Measurements from ENCODE around the gene ANKRD10.

ANKRD10 gene

DNA sequence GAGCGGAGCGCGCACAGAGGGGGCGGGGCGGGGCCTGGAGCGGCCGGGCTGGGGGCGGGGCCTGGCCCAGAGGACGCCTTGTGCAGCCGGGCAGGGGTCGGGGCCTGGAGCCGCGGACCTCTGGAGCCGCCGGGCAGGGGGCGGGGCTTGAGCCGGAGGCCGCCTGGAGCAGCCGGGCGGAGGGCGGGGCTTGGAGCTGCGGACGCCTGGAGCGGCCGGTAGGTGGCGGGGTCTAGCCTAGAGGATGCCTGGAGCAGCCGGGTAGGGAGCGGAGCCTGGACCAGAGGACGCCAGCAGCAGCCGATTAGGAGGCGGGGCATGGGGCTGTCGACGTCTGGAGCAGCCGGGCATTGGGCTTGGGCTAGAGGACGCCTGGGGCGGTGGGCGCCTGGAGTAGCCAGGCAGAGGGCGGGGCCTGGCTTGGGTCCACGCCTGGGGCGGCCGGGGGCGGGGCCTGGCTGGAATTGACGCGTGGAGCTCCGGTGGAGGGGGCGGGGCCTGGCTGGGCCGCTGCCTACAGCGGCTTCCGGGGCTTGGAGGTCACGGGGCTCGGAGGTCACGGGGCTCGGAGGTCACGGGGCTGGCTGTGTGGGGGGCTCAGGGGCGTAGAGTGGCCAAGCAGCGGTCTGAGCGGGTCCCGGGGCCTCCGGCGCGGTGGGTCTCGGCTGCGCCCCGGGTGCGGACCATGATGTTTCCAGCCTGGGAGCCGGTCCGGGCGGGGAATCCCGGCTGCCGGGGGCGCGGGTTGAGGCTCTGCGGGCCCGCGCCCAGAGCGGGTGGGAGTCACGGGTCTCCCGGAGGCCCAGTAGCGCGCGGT is at the start of gene ANKRD10 (continued):
- TF ChIP-seq PRDM2 (tag by site-specific recombination; IDR thresholded peaks at IDR 0.05; ENCODE audit: borderline replicate concordance) (no peak), ZNF580 (tag by site-specific recombination; IDR thresholded peaks at IDR 0.05) (no peak), GLIS1 (tag by site-specific recombination; IDR thresholded peaks at IDR 0.05) (peak; percentile 68), CTCF (tag by site-specific recombination; IDR thresholded peaks at IDR 0.05) (no peak), ZNF548 (tag by site-specific recombination; IDR thresholded peaks at IDR 0.05) (no peak), HOXA7 (CRISPR knock-in tag; IDR thresholded peaks at IDR 0.05; ENCODE audit: borderline replicate concordance) (no peak), KLF9 (tag by site-specific recombination; IDR thresholded peaks at IDR 0.05; ENCODE audit: low read depth) (peak; percentile 89), ZNF544 (tag by site-specific recombination; IDR thresholded peaks at IDR 0.05) (no peak), ZNF184 (tag by site-specific recombination; IDR thresholded peaks at IDR 0.05) (no peak), ZBTB26 (tag by site-specific recombination; optimal IDR thresholded peaks at IDR 0.05) (peak; percentile 66), ZNF501 (tag by site-specific recombination; IDR thresholded peaks at IDR 0.05) (0 out of 2 replicates have a peak, but pooled peaks have one; percentile 58), ZNF121 (tag by site-specific recombination; IDR thresholded peaks at IDR 0.05) (peak; percentile 23; the same call in 1 of the 2 replicates), ZNF549 (tag by site-specific recombination; IDR thresholded peaks at IDR 0.05) (no peak), ZNF704 (tag by site-specific recombination; IDR thresholded peaks at IDR 0.05) (no peak), OSR2 (tag by site-specific recombination; IDR thresholded peaks at IDR 0.05) (peak; percentile 10; the same call in 1 of the 2 replicates), ZNF404 (tag by site-specific recombination; IDR thresholded peaks at IDR 0.05) (no peak), ZNF341 (tag by site-specific recombination; IDR thresholded peaks at IDR 0.05; ENCODE audit: low read depth) (peak; percentile 82), ZBTB17 (tag by site-specific recombination; IDR thresholded peaks at IDR 0.05) (0 out of 2 replicates have a peak, but pooled peaks have one; percentile 16), ZNF558 (tag by site-specific recombination; IDR thresholded peaks at IDR 0.05) (no peak), KLF17 (tag by site-specific recombination; IDR thresholded peaks at IDR 0.05) (peak; percentile 33), ZNF311 (tag by site-specific recombination; IDR thresholded peaks at IDR 0.05; ENCODE audit: borderline replicate concordance) (no peak), ZFHX2 (tag by site-specific recombination; conservative IDR thresholded peaks at IDR 0.05) (peak; percentile 70), ZFP69B (tag by site-specific recombination; IDR thresholded peaks at IDR 0.05) (no peak)
- TF ChIP-seq, protein P1, sequence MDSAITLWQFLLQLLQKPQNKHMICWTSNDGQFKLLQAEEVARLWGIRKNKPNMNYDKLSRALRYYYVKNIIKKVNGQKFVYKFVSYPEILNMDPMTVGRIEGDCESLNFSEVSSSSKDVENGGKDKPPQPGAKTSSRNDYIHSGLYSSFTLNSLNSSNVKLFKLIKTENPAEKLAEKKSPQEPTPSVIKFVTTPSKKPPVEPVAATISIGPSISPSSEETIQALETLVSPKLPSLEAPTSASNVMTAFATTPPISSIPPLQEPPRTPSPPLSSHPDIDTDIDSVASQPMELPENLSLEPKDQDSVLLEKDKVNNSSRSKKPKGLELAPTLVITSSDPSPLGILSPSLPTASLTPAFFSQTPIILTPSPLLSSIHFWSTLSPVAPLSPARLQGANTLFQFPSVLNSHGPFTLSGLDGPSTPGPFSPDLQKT (IDR thresholded peaks at IDR 0.05; ENCODE audit: borderline replicate concordance, low read depth, low read length): no peak
- TF ChIP-seq, protein P2, sequence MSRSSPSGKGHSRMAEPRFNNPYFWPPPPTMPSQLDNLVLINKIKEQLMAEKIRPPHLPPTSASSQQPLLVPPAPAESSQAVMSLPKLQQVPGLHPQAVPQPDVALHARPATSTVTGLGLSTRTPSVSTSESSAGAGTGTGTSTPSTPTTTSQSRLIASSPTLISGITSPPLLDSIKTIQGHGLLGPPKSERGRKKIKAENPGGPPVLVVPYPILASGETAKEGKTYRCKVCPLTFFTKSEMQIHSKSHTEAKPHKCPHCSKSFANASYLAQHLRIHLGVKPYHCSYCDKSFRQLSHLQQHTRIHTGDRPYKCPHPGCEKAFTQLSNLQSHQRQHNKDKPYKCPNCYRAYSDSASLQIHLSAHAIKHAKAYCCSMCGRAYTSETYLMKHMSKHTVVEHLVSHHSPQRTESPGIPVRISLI (tag by site-specific recombination; IDR thresholded peaks at IDR 0.05): no peak

All from HEK293 (cell line).